Neutrophil (primary cell): Measurements from ENCODE around the gene OR10S1.
"Not testable (repeated sequence)": the region's sequence is repeated elsewhere in the genome, so short reads cannot be mapped to it uniquely, and the experiment has no call there.

Experiments used
- H3K27ac ChIP-seq: fragments of 200-600 bp; sonication (generic); 2 replicates; pipeline ENCODE4 v1.5.1; 2016; ENCODE audit warnings: mild to moderate bottlenecking, moderate library complexity
- H3K27me3 ChIP-seq: fragments of 200-600 bp; sonication (generic); 2 replicates; pipeline ENCODE4 v1.6.0; 2016; ENCODE audit warnings: mild to moderate bottlenecking
- H3K36me3 ChIP-seq: fragments of 200-600 bp; sonication (generic); 2 replicates; pipeline ENCODE4 v1.5.1; 2017
- H3K4me1 ChIP-seq, 2 experiments: fragments of 200-600 bp in 1 of 2; sonication (generic) in 1 of 2; 1 replicate in 1 of 2; 2 replicates in 1 of 2; pipeline versions ENCODE4 v1.5.1 to v1.6.1; 2013 to 2016; ENCODE audit warnings: low read depth in 1 of 2, low read length in 1 of 2, mild to moderate bottlenecking in 1 of 2, moderate library complexity in 1 of 2; ENCODE audit not compliant: control insufficient read depth in 1 of 2, insufficient read depth in 1 of 2
- H3K4me3 ChIP-seq, 2 experiments: fragments of 200-600 bp in 1 of 2; sonication (generic) in 1 of 2; 1 replicate in 1 of 2; 2 replicates in 1 of 2; pipeline ENCODE4 v1.5.1; 2013 to 2016; ENCODE audit warnings: low read depth in 1 of 2, low read length in 1 of 2, mild to moderate bottlenecking in 1 of 2, moderate library complexity in 1 of 2
- H3K9me3 ChIP-seq: fragments of 200-600 bp; sonication (generic); 2 replicates; pipeline ENCODE4 v1.5.1; 2016
- TF ChIP-seq, protein P1 (sequence below): fragments of 200-600 bp; sonication (generic); IDR thresholded peaks from 2 replicates; pipeline ENCODE4 v1.5.1; 2016; ENCODE audit warnings: antibody characterized with exemption

Gene OR10S1, protein sequence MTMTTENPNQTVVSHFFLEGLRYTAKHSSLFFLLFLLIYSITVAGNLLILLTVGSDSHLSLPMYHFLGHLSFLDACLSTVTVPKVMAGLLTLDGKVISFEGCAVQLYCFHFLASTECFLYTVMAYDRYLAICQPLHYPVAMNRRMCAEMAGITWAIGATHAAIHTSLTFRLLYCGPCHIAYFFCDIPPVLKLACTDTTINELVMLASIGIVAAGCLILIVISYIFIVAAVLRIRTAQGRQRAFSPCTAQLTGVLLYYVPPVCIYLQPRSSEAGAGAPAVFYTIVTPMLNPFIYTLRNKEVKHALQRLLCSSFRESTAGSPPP

GRCh38 chr11:123977731-123978347 is at the start of gene OR10S1:
TSS of gene OR10S1 (minus strand) at chr11:123977781. CDS start at chr11:123977664, 117 bp downstream.
- Histone ChIP-seq H3K4me1 (no peaks in the 10 kb centered on the region), H3K27ac (no peak within 1 kb of the TSS), H3K27me3 (no peaks in the 10 kb centered on the region), H3K9me3 (no peaks in the 10 kb centered on the region), H3K4me3 (no peak within 1 kb of the TSS), H3K36me3 (no peaks in the 10 kb centered on the region)
- TF ChIP-seq, protein P1, sequence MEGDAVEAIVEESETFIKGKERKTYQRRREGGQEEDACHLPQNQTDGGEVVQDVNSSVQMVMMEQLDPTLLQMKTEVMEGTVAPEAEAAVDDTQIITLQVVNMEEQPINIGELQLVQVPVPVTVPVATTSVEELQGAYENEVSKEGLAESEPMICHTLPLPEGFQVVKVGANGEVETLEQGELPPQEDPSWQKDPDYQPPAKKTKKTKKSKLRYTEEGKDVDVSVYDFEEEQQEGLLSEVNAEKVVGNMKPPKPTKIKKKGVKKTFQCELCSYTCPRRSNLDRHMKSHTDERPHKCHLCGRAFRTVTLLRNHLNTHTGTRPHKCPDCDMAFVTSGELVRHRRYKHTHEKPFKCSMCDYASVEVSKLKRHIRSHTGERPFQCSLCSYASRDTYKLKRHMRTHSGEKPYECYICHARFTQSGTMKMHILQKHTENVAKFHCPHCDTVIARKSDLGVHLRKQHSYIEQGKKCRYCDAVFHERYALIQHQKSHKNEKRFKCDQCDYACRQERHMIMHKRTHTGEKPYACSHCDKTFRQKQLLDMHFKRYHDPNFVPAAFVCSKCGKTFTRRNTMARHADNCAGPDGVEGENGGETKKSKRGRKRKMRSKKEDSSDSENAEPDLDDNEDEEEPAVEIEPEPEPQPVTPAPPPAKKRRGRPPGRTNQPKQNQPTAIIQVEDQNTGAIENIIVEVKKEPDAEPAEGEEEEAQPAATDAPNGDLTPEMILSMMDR = no peak

DNA sequence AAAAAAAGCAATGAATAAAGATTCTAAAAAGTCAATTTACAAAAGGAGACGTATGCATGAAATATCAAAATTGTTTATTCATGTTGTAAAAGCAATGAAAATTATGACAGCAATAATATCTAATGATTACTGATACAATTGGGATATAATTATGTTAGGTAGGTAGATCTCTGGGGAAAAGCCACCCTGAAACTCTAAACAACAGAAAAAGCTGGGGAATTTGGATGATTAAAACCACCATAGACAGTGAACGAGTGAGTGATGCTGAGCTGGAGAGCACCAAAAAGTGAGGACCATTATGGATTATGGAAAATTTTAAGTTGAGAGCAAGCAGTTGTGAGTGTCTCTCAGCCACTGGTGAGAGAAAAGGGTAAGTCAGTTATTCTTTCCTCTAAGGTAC is 48.9 kb upstream of the OR10S1 start, which contains the start of gene OR10G8:
Gene OR10G8 (plus strand): TSS at position 301 of the 400 bp plus-strand sequence. CDS start 2,825 bp downstream, outside the sequence.
- H3K27me3 ChIP-seq = no peaks in the 10 kb centered on the region
- no peak within 1 kb of the TSS for H3K27ac ChIP-seq
- no peaks in the 10 kb centered on the region for H3K9me3 ChIP-seq
- TF ChIP-seq, protein P1 = no peak
- H3K4me1 ChIP-seq = no peaks in the 10 kb centered on the region
- H3K4me3 ChIP-seq = no peak within 1 kb of the TSS
- no peaks in the 10 kb centered on the region for H3K36me3 ChIP-seq

DNA sequence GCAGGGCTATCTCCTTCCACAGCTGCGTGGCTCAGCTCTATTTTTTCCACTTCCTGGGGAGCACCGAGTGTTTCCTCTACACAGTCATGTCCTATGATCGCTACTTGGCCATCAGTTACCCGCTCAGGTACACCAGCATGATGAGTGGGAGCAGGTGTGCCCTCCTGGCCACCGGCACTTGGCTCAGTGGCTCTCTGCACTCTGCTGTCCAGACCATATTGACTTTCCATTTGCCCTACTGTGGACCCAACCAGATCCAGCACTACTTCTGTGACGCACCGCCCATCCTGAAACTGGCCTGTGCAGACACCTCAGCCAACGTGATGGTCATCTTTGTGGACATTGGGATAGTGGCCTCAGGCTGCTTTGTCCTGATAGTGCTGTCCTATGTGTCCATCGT is 38.3 kb upstream of the OR10S1 start:
- not testable (repeated sequence) for H3K27me3 ChIP-seq, H3K9me3 ChIP-seq, H3K4me3 ChIP-seq, H3K4me1 ChIP-seq, H3K36me3 ChIP-seq, H3K27ac ChIP-seq

GRCh38 chr11:124012697-124013096 is 35.1 kb upstream of the OR10S1 start, which contains the start of gene OR10G4:
TSS of gene OR10G4 (plus strand) at chr11:124012997. CDS start at chr11:124015575, 2,578 bp downstream.
- H3K36me3 ChIP-seq = no peaks in the 10 kb centered on the region
- no peaks in the 10 kb centered on the region for H3K27me3 ChIP-seq
- H3K4me3 ChIP-seq = no peak within 1 kb of the TSS
- no peaks in the 10 kb centered on the region for H3K9me3 ChIP-seq
- TF ChIP-seq, protein P1 = no peak
- H3K27ac ChIP-seq = no peak within 1 kb of the TSS
- H3K4me1 ChIP-seq = no peaks in the 10 kb centered on the region

- no peaks in the 10 kb centered on the region for H3K36me3 ChIP-seq
- H3K27ac ChIP-seq = no peak within 1 kb of the TSS
- no peak within 1 kb of the TSS for H3K4me3 ChIP-seq
- no peaks in the 10 kb centered on the region for H3K4me1 ChIP-seq
- H3K27me3 ChIP-seq = no peaks in the 10 kb centered on the region
- H3K9me3 ChIP-seq = no peaks in the 10 kb centered on the region
- TF ChIP-seq, protein P1 = no peak
Observed at GRCh38 chr11:123995119-123995518, 17.5 kb upstream of the OR10S1 start, which contains the start of gene OR10G6. TSS of gene OR10G6 (minus strand) at chr11:123995161. CDS start at chr11:123995161, 0 bp downstream.

- Histone ChIP-seq H3K27me3 (no peaks in the 10 kb centered on the region), H3K4me1 (no peaks in the 10 kb centered on the region), H3K9me3 (no peaks in the 10 kb centered on the region), H3K27ac (no peak overlapping the region), H3K4me3 (no peak overlapping the region), H3K36me3 (no peaks in the 10 kb centered on the region)
- TF ChIP-seq, protein P1 = no peak
Observed at GRCh38 chr11:123979311-123979710, 1.7 kb upstream of the OR10S1 start.
